Urinary bladder (tissue), 4 donors: ENCODE data around the gene LLCFC1. TPM values are rescaled to one million over a fixed set of nuclear protein-coding genes. Genes with fewer than 3 reads are reported as not detected.

Source experiments
- DNase-seq: peaks from one replicate; pipeline ENCODE4 v3.0.0-alpha.2; 2015; ENCODE audit errors: extremely low spot score
- H3K27ac ChIP-seq: one replicate; pipeline ENCODE4 v1.5.1; 2013; ENCODE audit warnings: low read depth, mild to moderate bottlenecking, moderate library complexity
- H3K36me3 ChIP-seq: one replicate; pipeline ENCODE4 v1.6.1; 2013; ENCODE audit warnings: mild to moderate bottlenecking, moderate library complexity; ENCODE audit not compliant: insufficient read depth
- H3K4me1 ChIP-seq: one replicate; pipeline ENCODE4 v1.6.1; 2013; ENCODE audit warnings: mild to moderate bottlenecking, moderate library complexity; ENCODE audit not compliant: insufficient read depth
- H3K4me3 ChIP-seq: one replicate; pipeline ENCODE4 v1.5.1; 2013; ENCODE audit warnings: low read depth, low read length
- WGBS: extraction: QIAGEN DNeasy Blood & Tissue Kit; methylation state at CpG from one replicate; pipeline ENCODE4 v1.1.7; 2013; 5-methylcytosine and 5-hydroxymethylcytosine counted together
- polyA plus RNA-seq: library from polyadenylated mRNA; stranded (reverse); fragments of 200-250 nt; gene quantifications from one replicate; pipeline ENCODE4 v1.2.3, GENCODE V29; 2013
- total RNA-seq: library from RNA; depleted of rRNA; stranded (reverse); fragments of >200 nt; gene quantifications from one replicate; pipeline ENCODE4 v1.2.3, GENCODE V29; 2014
- donor health status: healthy with polysubstance abuse.
- donor health status: healthy.

LLCFC1 gene
- total and polyA plus RNA-seq, 2 donors, result not detected

GRCh38 chr7:142918901-142919300 lies 20.4 kb upstream of the LLCFC1 start:
- Histone ChIP-seq H3K4me1 (no peaks in the 10 kb centered on the region), H3K27ac (no peak overlapping the region), H3K4me3 (no peak overlapping the region), H3K36me3 (no peaks in the 10 kb centered on the region)
- WGBS, result 58% methylated on average over 2 of the region's 2 CpGs
- no peak for DNase-seq

- DNase-seq, result no peak
- Histone ChIP-seq H3K36me3 (no peaks in the 10 kb centered on the region), H3K4me1 (no peaks in the 10 kb centered on the region), H3K4me3 (no peak overlapping the region), H3K27ac (no peak overlapping the region)
- WGBS, result 81% methylated on average over 3 of the region's 3 CpGs
These were observed 19.6 kb upstream of the LLCFC1 start for GRCh38 chr7:142919656-142920055.

GRCh38 chr7:142923391-142923790 lies 15.9 kb upstream of the LLCFC1 start:
- Histone ChIP-seq H3K36me3 (no peaks in the 10 kb centered on the region), H3K27ac (no peak overlapping the region), H3K4me1 (no peaks in the 10 kb centered on the region), H3K4me3 (no peak overlapping the region)
- DNase-seq, result no peak
- WGBS, result 62% methylated on average over 2 of the region's 2 CpGs

GRCh38 chr7:142925413-142925812 lies 13.9 kb upstream of the LLCFC1 start:
- no peaks in the 10 kb centered on the region for H3K36me3 ChIP-seq
- H3K4me3 ChIP-seq, result no peak overlapping the region
- no peaks in the 10 kb centered on the region for H3K4me1 ChIP-seq
- H3K27ac ChIP-seq, result no peak overlapping the region
- DNase-seq, result no peak
- WGBS, result 55% methylated on average over 12 of the region's 12 CpGs

- 51% methylated on average over 7 of the region's 7 CpGs for WGBS
- no peak for DNase-seq
- no peaks in the 10 kb centered on the region for H3K36me3 ChIP-seq
- no peak overlapping the region for H3K4me3 ChIP-seq
- no peaks in the 10 kb centered on the region for H3K4me1 ChIP-seq
- H3K27ac ChIP-seq, result no peak overlapping the region
These were observed 12.1 kb upstream of the LLCFC1 start for GRCh38 chr7:142927085-142927745.

- H3K27ac ChIP-seq, result no peak overlapping the region
- H3K4me1 ChIP-seq, result no peaks in the 10 kb centered on the region
- no peak for DNase-seq
- no peak overlapping the region for H3K4me3 ChIP-seq
- 79% methylated on average over 8 of the region's 8 CpGs for WGBS
- no peaks in the 10 kb centered on the region for H3K36me3 ChIP-seq
These were observed 11.3 kb upstream of the LLCFC1 start for GRCh38 chr7:142927949-142928348.

- WGBS, result 91% methylated on average over 11 of the region's 11 CpGs
- Histone ChIP-seq H3K4me1 (no peaks in the 10 kb centered on the region), H3K4me3 (no peak overlapping the region), H3K27ac (no peak overlapping the region), H3K36me3 (no peaks in the 10 kb centered on the region)
- no peak for DNase-seq
These were observed 9.1 kb upstream of the LLCFC1 start for GRCh38 chr7:142930126-142930730.

GRCh38 chr7:142932386-142933091 lies 6.7 kb upstream of the LLCFC1 start:
- Histone ChIP-seq H3K4me3 (no peak overlapping the region), H3K4me1 (no peaks in the 10 kb centered on the region)
- 52% methylated on average over 5 of the region's 5 CpGs for WGBS

GRCh38 chr7:142933092-142933475 lies 6.2 kb upstream of the LLCFC1 start:
- 81% methylated on average over 7 of the region's 7 CpGs for WGBS
- no peak for DNase-seq
- no peak overlapping the region for H3K27ac ChIP-seq
- H3K4me3 ChIP-seq, result no peak overlapping the region
- H3K4me1 ChIP-seq, result no peaks in the 10 kb centered on the region
- no peaks in the 10 kb centered on the region for H3K36me3 ChIP-seq

More at GRCh38 chr7:142932386-142933091, 6.7 kb upstream of the LLCFC1 start:
- no peak overlapping the region for H3K27ac ChIP-seq
- no peak for DNase-seq
- H3K36me3 ChIP-seq, result no peaks in the 10 kb centered on the region

- no peak for DNase-seq
- WGBS, result 76% methylated on average over 4 of the region's 4 CpGs
- H3K27ac ChIP-seq, result no peak within 1 kb of the TSS
- H3K36me3 ChIP-seq, result no peaks in the 10 kb centered on the region
- no peaks in the 10 kb centered on the region for H3K4me1 ChIP-seq
- no peak within 1 kb of the TSS for H3K4me3 ChIP-seq
These were observed 5.7 kb upstream of the LLCFC1 start, which contains the start of gene TRPV5 for GRCh38 chr7:142933624-142934023. TRPV5 (minus strand) TSS chr7:142933746; CDS start chr7:142933459, 287 bp downstream.

GRCh38 chr7:142934056-142934455 lies 5.2 kb upstream of the LLCFC1 start:
- whole genome bisulfite sequencing, result 73% methylated on average over 12 of the region's 12 CpGs
- no peak overlapping the region for H3K27ac ChIP-seq
- no peak overlapping the region for H3K4me3 ChIP-seq
- H3K4me1 ChIP-seq, result no peaks in the 10 kb centered on the region
- DNase-seq, result no peak
- no peaks in the 10 kb centered on the region for H3K36me3 ChIP-seq

- Histone ChIP-seq H3K27ac (no peak overlapping the region), H3K36me3 (no peaks in the 10 kb centered on the region), H3K4me3 (no peak overlapping the region), H3K4me1 (no peaks in the 10 kb centered on the region)
- no peak for DNase-seq
- 81% methylated on average over 12 of the region's 12 CpGs for WGBS
These were observed 3.2 kb upstream of the LLCFC1 start for GRCh38 chr7:142935941-142936565.

GRCh38 chr7:142938611-142939010 lies 673 bp upstream of the LLCFC1 start:
- DNase-seq, result no peak
- Histone ChIP-seq H3K36me3 (no peaks in the 10 kb centered on the region), H3K27ac (no peak overlapping the region), H3K4me3 (no peak overlapping the region), H3K4me1 (no peaks in the 10 kb centered on the region)
- WGBS, result 94% methylated on average over 4 of the region's 4 CpGs
